Ovary (tissue), 3 donors: ENCODE results near the gene FAM171A2.

Source experiments
- CTCF ChIP-seq, 3 donors: fragments of 450-650 bp in 2 of 3; fragments of 200-600 bp in 1 of 3; IDR thresholded peaks; one replicate each; pipeline versions ENCODE4 v1.5.1 to v1.8.0; 2016 to 2022; ENCODE audit warnings: antibody characterized with exemption in 3 of 3, mild to moderate bottlenecking in 1 of 3
- EP300 ChIP-seq: sonication (generic); formaldehyde crosslinking; IDR thresholded peaks from one replicate; pipeline ENCODE4 v1.6.1; 2017; ENCODE audit warnings: antibody characterized with exemption
- POLR2A ChIP-seq: fragments of 450-650 bp; IDR thresholded peaks from one replicate; pipeline ENCODE4 v1.6.1; 2017; ENCODE audit warnings: antibody characterized with exemption, mild to moderate bottlenecking, moderate library complexity
- donor health status: DM: no; HTN: no; CAD: no.

GRCh38 chr17:44304651-44305050, 59.0 kb downstream of the FAM171A2 start:
- TF ChIP-seq CTCF (IDR thresholded peaks at IDR 0.05), result no peak
- TF ChIP-seq POLR2A, result no peak
- TF ChIP-seq EP300, result no peak
